Amygdala (tissue), 56 donors: ENCODE measurements around the gene ACSF3.
"Not testable (repeated sequence)": the region's sequence is repeated elsewhere in the genome, so short reads cannot be mapped to it uniquely, and the experiment has no call there.

Source experiments
- DNase-seq, 56 donors: peaks; one replicate each; lab custom pipeline; 2025; lab: John Stamatoyannopoulos, UW

Gene ACSF3

GRCh38 chr16:89184933-89185794 lies 91.5 kb downstream of the ACSF3 start:
- no peak for DNase-seq

GRCh38 chr16:89185887-89186592 lies 92.4 kb downstream of the ACSF3 start:
- not testable (repeated sequence) for DNase-seq

GRCh38 chr16:89186593-89187031 lies 93.0 kb downstream of the ACSF3 start:
- DNase-seq: not testable (repeated sequence)

- DNase-seq: no peak
These were observed 93.5 kb downstream of the ACSF3 start for GRCh38 chr16:89187032-89187769.

GRCh38 chr16:89187770-89188392 lies 94.2 kb downstream of the ACSF3 start:
- DNase-seq: no peak

- not testable (repeated sequence) for DNase-seq
These were observed 95.1 kb downstream of the ACSF3 start for GRCh38 chr16:89188471-89189357.

- DNase-seq: no peak
These were observed 95.8 kb downstream of the ACSF3 start for GRCh38 chr16:89189358-89190025.

GRCh38 chr16:89190150-89190958 lies 96.7 kb downstream of the ACSF3 start:
- no peak for DNase-seq

GRCh38 chr16:89191033-89191900 lies 97.6 kb downstream of the ACSF3 start:
- DNase-seq: no peak

GRCh38 chr16:89191901-89192185 lies 98.2 kb downstream of the ACSF3 start:
- DNase-seq: no peak

GRCh38 chr16:89192186-89192955 lies 98.7 kb downstream of the ACSF3 start:
- DNase-seq: peak in 9 of 56 donors; percentile 8 to 71 (median 37)

- peak in 2 of 56 donors; percentile 46 to 77 for DNase-seq
These were observed 99.4 kb downstream of the ACSF3 start for GRCh38 chr16:89192956-89193575.

- no peak for DNase-seq
These were observed 100.1 kb downstream of the ACSF3 start for GRCh38 chr16:89193576-89194293.

- no peak for DNase-seq
These were observed 101.0 kb downstream of the ACSF3 start for GRCh38 chr16:89194340-89195311.
